Measurements from ENCODE around the gene ENG. TPM values are rescaled to one million over a fixed set of nuclear protein-coding genes. Genes with fewer than 3 reads are reported as not detected.

Gene ENG
- total and polyA plus RNA-seq, 8 donors: 4.0 to 58.5 (median 25.2) TPM

DNA sequence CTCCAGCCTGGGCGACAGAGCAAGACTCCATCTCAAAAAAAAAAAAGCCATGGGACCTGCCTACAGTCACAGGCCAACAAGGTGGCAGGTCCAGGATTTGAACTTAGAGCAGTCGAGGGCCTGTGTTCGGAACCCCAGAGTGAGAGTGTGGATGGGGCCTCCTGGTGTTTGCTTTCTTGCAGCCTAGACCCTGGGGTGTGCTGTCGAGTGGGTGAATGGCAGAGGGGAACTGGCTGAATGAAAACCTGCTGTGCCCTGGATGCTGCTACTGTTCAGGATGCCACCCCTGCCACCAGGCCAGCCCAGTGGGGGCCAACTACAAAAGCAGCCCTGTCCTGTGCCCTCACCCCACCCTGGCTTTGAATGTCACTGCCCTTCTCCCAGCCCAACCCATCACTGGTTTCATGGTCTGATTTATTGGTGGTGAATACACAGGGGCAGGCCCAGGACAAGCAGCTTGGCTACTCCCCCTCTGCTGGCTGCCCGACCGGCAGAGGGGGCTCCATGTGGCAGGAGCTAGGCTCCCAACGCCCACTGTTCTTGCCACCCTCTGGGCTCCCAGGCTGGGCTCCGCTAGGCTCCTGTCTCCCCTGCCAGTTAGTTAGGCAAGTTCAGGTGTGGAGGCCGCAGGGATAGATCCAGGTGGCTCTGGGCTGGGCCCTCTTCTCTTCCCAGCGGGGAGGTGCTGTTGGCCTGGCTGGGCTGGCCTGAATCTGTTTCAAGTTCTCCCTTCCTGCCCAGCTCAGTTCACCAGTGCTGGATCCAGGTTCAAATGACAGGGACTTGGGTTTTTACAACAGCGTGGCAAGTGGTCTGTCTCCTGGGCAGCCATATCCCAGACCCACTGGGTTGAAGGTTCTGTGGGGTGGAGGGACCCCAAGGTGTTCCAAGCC lies 39.6 kb downstream of the ENG start:
- Histone ChIP-seq H3K9me3 (no peaks in the 10 kb centered on the region), H3K4me1 (peaks cover 0 to 7% (median 3%) of the 10 kb centered on the region in 4 donors), H3K36me3 (peaks cover 68 to 100% (median 98%) of the 10 kb centered on the region in 4 donors), H3K27me3 (no peaks in the 10 kb centered on the region), H3K4me3 (no peak overlapping the region), H3K27ac (no peak overlapping the region)
- no peak for DNase-seq
- WGBS, 5 donors: 87 to 92% (median 89%) methylated on average over 8 to 11 of the region's 11 CpGs
- TF ChIP-seq EP300 (IDR thresholded peaks at IDR 0.05): no peak
- TF ChIP-seq POLR2AphosphoS5 (IDR thresholded peaks at IDR 0.05): no peak
- no peak for TF ChIP-seq POLR2A (IDR thresholded peaks at IDR 0.05)
- TF ChIP-seq, protein P1, sequence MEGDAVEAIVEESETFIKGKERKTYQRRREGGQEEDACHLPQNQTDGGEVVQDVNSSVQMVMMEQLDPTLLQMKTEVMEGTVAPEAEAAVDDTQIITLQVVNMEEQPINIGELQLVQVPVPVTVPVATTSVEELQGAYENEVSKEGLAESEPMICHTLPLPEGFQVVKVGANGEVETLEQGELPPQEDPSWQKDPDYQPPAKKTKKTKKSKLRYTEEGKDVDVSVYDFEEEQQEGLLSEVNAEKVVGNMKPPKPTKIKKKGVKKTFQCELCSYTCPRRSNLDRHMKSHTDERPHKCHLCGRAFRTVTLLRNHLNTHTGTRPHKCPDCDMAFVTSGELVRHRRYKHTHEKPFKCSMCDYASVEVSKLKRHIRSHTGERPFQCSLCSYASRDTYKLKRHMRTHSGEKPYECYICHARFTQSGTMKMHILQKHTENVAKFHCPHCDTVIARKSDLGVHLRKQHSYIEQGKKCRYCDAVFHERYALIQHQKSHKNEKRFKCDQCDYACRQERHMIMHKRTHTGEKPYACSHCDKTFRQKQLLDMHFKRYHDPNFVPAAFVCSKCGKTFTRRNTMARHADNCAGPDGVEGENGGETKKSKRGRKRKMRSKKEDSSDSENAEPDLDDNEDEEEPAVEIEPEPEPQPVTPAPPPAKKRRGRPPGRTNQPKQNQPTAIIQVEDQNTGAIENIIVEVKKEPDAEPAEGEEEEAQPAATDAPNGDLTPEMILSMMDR (IDR thresholded peaks at IDR 0.05): no peak
- intact Hi-C loops (cut with DNase I; ENCODE audit: low total_unique reads): no loop called here

DNA sequence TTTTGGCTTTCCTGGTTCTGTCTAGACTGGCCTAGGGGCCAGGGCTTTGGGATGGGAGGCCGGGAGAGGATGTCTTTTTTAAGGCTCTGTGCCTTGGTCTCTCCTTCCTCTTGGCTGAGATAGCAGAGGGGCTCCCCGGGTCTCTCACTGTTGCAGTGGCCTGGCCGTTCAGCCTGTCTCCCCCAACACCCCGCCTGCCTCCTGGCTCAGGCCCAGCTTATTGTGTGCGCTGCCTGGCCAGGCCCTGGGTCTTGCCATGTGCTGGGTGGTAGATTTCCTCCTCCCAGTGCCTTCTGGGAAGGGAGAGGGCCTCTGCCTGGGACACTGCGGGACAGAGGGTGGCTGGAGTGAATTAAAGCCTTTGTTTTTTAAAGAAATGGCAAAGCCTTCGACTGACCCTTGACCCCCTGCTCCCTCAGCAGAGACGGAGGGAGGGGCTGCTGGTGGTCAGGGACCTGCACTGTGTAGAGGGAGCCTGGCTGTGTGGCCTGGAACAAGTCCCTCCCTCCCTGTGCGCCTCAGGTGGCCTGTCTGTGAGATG lies 40.7 kb downstream of the ENG start:
- DNase-seq: no peak
- intact Hi-C loops (cut with DNase I; ENCODE audit: low total_unique reads): no loop called here
- no peak overlapping the region for H3K27ac ChIP-seq
- no peak overlapping the region for H3K4me3 ChIP-seq
- peaks cover 7 to 18% (median 13%) of the 10 kb centered on the region in 4 donors for H3K4me1 ChIP-seq
- no peak for TF ChIP-seq POLR2AphosphoS5 (IDR thresholded peaks at IDR 0.05)
- TF ChIP-seq POLR2A (IDR thresholded peaks at IDR 0.05): no peak
- no peak for TF ChIP-seq EP300 (IDR thresholded peaks at IDR 0.05)
- TF ChIP-seq, protein P1 (IDR thresholded peaks at IDR 0.05): no peak
- no peaks in the 10 kb centered on the region for H3K27me3 ChIP-seq
- peaks cover 59 to 99% (median 96%) of the 10 kb centered on the region in 4 donors for H3K36me3 ChIP-seq
- WGBS, 5 donors: 59 to 71% (median 66%) methylated on average over 5 to 9 of the region's 9 CpGs
- H3K9me3 ChIP-seq: no peaks in the 10 kb centered on the region

DNA sequence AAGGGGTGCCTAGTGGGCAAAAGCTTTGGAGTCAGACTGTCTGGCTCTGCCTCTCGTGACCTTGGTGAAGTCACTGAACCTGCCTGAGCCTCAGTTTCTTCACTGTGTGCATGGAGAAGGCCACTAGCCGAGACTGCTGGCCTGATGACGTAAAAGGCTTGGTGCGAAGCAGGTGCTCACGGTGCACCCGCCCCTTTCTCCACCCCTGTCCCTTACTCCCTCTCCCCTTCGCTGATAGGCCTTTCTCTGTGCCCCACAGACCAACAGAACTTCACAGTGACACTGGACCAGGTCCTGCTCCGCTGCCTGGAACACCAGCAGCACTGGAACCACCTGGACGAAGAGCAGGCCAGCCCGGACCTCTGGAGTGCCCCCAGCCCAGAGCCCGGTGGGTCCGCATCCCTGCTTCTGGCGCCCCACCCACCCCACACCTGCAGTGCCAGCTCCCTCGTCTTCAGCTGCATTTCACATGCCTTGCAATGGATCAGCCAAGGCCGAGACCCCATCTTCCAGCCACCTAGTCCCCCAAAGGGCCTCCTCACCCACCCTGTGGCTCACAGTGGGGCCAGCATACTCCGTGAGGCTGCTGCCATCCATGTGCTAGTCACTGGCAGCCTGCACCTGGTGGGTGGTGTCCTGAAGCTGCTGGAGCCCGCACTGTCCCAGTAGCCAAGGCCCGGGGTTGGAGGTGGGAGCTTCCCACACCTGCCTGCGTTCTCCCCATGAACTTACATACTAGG lies 41.4 kb downstream of the ENG start:
- DNase-seq: no peak
- WGBS, 5 donors: 88 to 90% (median 90%) methylated on average over 19 of the region's 19 CpGs
- intact Hi-C loops (cut with DNase I; ENCODE audit: low total_unique reads): no loop called here
- no peak overlapping the region for H3K4me3 ChIP-seq
- H3K4me1 ChIP-seq: peaks cover 7 to 18% (median 13%) of the 10 kb centered on the region in 4 donors
- no peaks in the 10 kb centered on the region for H3K27me3 ChIP-seq
- TF ChIP-seq, protein P1 (IDR thresholded peaks at IDR 0.05): no peak
- TF ChIP-seq POLR2AphosphoS5 (IDR thresholded peaks at IDR 0.05) (no peak), POLR2A (IDR thresholded peaks at IDR 0.05) (no peak), EP300 (IDR thresholded peaks at IDR 0.05) (no peak)
- no peaks in the 10 kb centered on the region for H3K9me3 ChIP-seq
- H3K36me3 ChIP-seq: peaks cover 65 to 99% (median 96%) of the 10 kb centered on the region in 4 donors
- H3K27ac ChIP-seq: no peak overlapping the region

DNA sequence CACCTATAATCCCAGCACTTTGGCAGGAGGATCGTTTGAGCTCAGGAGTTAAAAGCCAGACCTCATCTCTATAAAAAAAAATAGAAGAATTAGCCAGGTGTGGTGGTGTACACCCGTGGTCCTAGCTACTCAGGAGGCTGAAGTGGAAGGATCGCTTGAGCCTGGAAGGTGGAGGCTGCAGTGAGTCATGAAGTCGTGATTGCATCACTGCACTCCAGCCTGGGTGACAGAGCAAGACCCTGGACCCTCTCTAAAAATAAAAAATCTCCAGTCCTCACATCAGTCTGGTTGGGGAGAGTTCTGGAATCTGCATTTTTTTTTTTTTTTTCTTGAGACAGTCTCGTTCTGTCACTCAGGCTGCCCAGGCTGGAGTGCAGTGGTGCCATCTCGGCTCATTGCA lies 42.4 kb downstream of the ENG start:
- DNase-seq: no peak
- 87 to 94% (median 90%) methylated on average over 6 of the region's 6 CpGs for WGBS, 5 donors
- H3K4me1 ChIP-seq: peaks cover 7 to 22% (median 13%) of the 10 kb centered on the region in 4 donors
- H3K9me3 ChIP-seq: no peaks in the 10 kb centered on the region
- TF ChIP-seq POLR2A (IDR thresholded peaks at IDR 0.05): no peak
- TF ChIP-seq EP300 (IDR thresholded peaks at IDR 0.05): no peak
- no peak for TF ChIP-seq POLR2AphosphoS5 (IDR thresholded peaks at IDR 0.05)
- TF ChIP-seq, protein P1 (IDR thresholded peaks at IDR 0.05): no peak
- H3K27ac ChIP-seq: no peak overlapping the region
- H3K27me3 ChIP-seq: no peaks in the 10 kb centered on the region
- no peak overlapping the region for H3K4me3 ChIP-seq
- intact Hi-C loops (cut with DNase I; ENCODE audit: low total_unique reads): no loop called here
- peaks cover 73 to 99% (median 96%) of the 10 kb centered on the region in 4 donors for H3K36me3 ChIP-seq

All from stomach (tissue), 9 donors.